Suprapubic skin (tissue), 4 donors: ENCODE results near the gene ELN.

ENCODE experiments used
- CTCF ChIP-seq, 2 donors: fragments of 200-600 bp in 1 of 2; fragments of 450-650 bp in 1 of 2; sonication (generic) in 1 of 2; IDR thresholded peaks; one replicate each; pipeline ENCODE4 v1.5.1; 2016 to 2019; ENCODE audit warnings: antibody characterized with exemption in 2 of 2, mild to moderate bottlenecking in 1 of 2, moderate library complexity in 1 of 2
- EP300 ChIP-seq: sonication (generic); formaldehyde crosslinking; IDR thresholded peaks from one replicate; pipeline ENCODE4 v1.6.1; 2017; ENCODE audit warnings: antibody characterized with exemption
- POLR2AphosphoS5 ChIP-seq, 3 donors: sonication (generic); formaldehyde crosslinking; IDR thresholded peaks; one replicate each; pipeline ENCODE4 v1.6.1; 2017; ENCODE audit warnings: antibody characterized with exemption in 3 of 3

GRCh38 chr7:74093671-74094223 is 65.8 kb downstream of the ELN start:
- TF ChIP-seq EP300 (no peak), CTCF (IDR thresholded peaks at IDR 0.05) (no peak), POLR2AphosphoS5 (IDR thresholded peaks at IDR 0.05) (no peak)
